Upper lobe of right lung (tissue), 1 donor: ENCODE results near the gene ITSN1. TPM values are rescaled to one million over a fixed set of nuclear protein-coding genes. Genes with fewer than 3 reads are reported as not detected.
A peak's percentile ranks its signal among the peaks of the same experiment; 100 is the strongest.

Experiments
- ATAC-seq: fragments of 200-7000 bp; cut with Tn5 transposase; one replicate; pipeline ENCODE4 v1.9.1; 2020; ENCODE audit warnings: mild to moderate bottlenecking, moderate library complexity
- DNase-seq: peaks from one replicate; pipeline ENCODE4 v3.0.0-alpha.2; 2020
- H3K27ac ChIP-seq: fragments of 200-600 bp; one replicate; pipeline ENCODE4 v1.8.0; 2022
- H3K27me3 ChIP-seq: fragments of 200-600 bp; one replicate; pipeline ENCODE4 v1.8.0; 2022; ENCODE audit warnings: mild to moderate bottlenecking
- H3K36me3 ChIP-seq: fragments of 200-600 bp; one replicate; pipeline ENCODE4 v1.8.0; 2022
- H3K4me1 ChIP-seq: fragments of 200-600 bp; one replicate; pipeline ENCODE4 v1.8.0; 2022
- H3K4me3 ChIP-seq: fragments of 200-600 bp; one replicate; pipeline ENCODE4 v1.8.0; 2022; ENCODE audit warnings: mild to moderate bottlenecking
- H3K9me3 ChIP-seq: fragments of 200-600 bp; one replicate; pipeline ENCODE4 v1.8.0; 2022
- CTCF ChIP-seq: fragments of 200-600 bp; IDR thresholded peaks from one replicate; pipeline ENCODE4 v1.8.0; 2022; ENCODE audit warnings: antibody characterized with exemption
- intact Hi-C: fragments of 100-400 bp; cut with DNase I; formaldehyde crosslinking; loops from one replicate; pipeline ENCODE4 v1.11.0; 2022
- total RNA-seq: library from RNA; stranded (reverse); fragmentation: NEBNext Ultra II Directional; extraction: Animal tissue kit (Norgen Biotek cat#: 25700); gene quantifications from one replicate; pipeline ENCODE4 v1.2.1, GENCODE V29; 2021
- donor health status: DM: no; HTN: yes; CAD: no; lungs with severe emphysema.

Gene ITSN1
- total RNA-seq, 1 donor from 2014 or later, result 32.0 TPM

GRCh38 chr21:33878824-33879223 lies 236.5 kb downstream of the ITSN1 start:
- no peak overlapping the region for H3K4me3 ChIP-seq
- no peaks in the 10 kb centered on the region for H3K4me1 ChIP-seq
- no peak for ATAC-seq
- H3K9me3 ChIP-seq, result no peaks in the 10 kb centered on the region
- TF ChIP-seq CTCF, result no peak
- peak; percentile 36 for DNase-seq
- no peaks in the 10 kb centered on the region for H3K36me3 ChIP-seq
- H3K27ac ChIP-seq, result no peak overlapping the region
- no peaks in the 10 kb centered on the region for H3K27me3 ChIP-seq
- intact Hi-C loops, result no loop called here

- intact Hi-C loops, result no loop called here
Measured at GRCh38 chr21:33880626-33881025, 238.3 kb downstream of the ITSN1 start.

GRCh38 chr21:33881689-33882440 lies 239.6 kb downstream of the ITSN1 start:
- Histone ChIP-seq H3K9me3 (no peaks in the 10 kb centered on the region), H3K36me3 (no peaks in the 10 kb centered on the region), H3K4me3 (no peak overlapping the region), H3K4me1 (no peaks in the 10 kb centered on the region), H3K27ac (no peak overlapping the region), H3K27me3 (no peaks in the 10 kb centered on the region)
- intact Hi-C loops, result no loop called here
- DNase-seq, result no peak
- TF ChIP-seq CTCF, result no peak
- no peak for ATAC-seq

More at GRCh38 chr21:33880626-33881025, 238.3 kb downstream of the ITSN1 start:
- no peak for TF ChIP-seq CTCF
- Histone ChIP-seq H3K36me3 (no peaks in the 10 kb centered on the region), H3K4me3 (no peak overlapping the region), H3K4me1 (no peaks in the 10 kb centered on the region), H3K27ac (no peak overlapping the region), H3K9me3 (no peaks in the 10 kb centered on the region), H3K27me3 (no peaks in the 10 kb centered on the region)
- DNase-seq (peak; percentile 54), ATAC-seq (no peak)

- Histone ChIP-seq H3K9me3 (no peaks in the 10 kb centered on the region), H3K27ac (no peak overlapping the region), H3K4me3 (no peak overlapping the region), H3K27me3 (no peaks in the 10 kb centered on the region), H3K4me1 (no peaks in the 10 kb centered on the region), H3K36me3 (no peaks in the 10 kb centered on the region)
- intact Hi-C loops, result no loop called here
- ATAC-seq (no peak), DNase-seq (no peak)
- no peak for TF ChIP-seq CTCF
Measured at GRCh38 chr21:33883118-33883517, 240.8 kb downstream of the ITSN1 start.

- Histone ChIP-seq H3K36me3 (no peaks in the 10 kb centered on the region), H3K4me1 (no peaks in the 10 kb centered on the region), H3K27ac (no peak overlapping the region), H3K4me3 (no peak overlapping the region), H3K27me3 (no peaks in the 10 kb centered on the region), H3K9me3 (no peaks in the 10 kb centered on the region)
- DNase-seq (no peak), ATAC-seq (no peak)
- intact Hi-C loops, result no loop called here
- no peak for TF ChIP-seq CTCF
Measured at GRCh38 chr21:33884376-33885171, 242.3 kb downstream of the ITSN1 start.
